Measurements from ENCODE around the gene SOBP.

DNA sequence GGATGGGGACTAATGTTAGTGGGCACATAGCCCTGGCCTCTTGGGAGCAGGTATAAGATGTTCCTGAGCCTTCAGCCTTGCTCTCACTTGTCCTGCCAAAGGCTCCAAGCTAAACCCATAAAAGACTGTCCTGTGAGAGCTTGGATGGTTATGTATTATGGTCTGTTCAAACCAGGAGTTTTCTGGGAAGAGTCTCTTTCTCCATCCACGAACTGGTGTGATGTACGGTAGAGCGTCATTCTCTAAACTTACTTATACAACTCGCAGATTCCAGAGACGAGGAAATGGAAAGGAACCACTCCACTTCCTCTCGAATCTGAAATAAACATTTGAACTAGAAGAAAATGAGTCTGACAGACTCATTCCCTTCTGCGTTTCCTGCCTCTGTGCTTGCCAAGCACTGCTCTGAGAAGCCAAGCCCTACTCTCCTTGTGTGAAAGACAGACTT lies 5.3 kb downstream of the SOBP start:
- TF ChIP-seq, protein P1, sequence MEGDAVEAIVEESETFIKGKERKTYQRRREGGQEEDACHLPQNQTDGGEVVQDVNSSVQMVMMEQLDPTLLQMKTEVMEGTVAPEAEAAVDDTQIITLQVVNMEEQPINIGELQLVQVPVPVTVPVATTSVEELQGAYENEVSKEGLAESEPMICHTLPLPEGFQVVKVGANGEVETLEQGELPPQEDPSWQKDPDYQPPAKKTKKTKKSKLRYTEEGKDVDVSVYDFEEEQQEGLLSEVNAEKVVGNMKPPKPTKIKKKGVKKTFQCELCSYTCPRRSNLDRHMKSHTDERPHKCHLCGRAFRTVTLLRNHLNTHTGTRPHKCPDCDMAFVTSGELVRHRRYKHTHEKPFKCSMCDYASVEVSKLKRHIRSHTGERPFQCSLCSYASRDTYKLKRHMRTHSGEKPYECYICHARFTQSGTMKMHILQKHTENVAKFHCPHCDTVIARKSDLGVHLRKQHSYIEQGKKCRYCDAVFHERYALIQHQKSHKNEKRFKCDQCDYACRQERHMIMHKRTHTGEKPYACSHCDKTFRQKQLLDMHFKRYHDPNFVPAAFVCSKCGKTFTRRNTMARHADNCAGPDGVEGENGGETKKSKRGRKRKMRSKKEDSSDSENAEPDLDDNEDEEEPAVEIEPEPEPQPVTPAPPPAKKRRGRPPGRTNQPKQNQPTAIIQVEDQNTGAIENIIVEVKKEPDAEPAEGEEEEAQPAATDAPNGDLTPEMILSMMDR (conservative IDR thresholded peaks at IDR 0.05): no peak
- no peak for TF ChIP-seq EZH2 (IDR thresholded peaks at IDR 0.05; ENCODE audit: low read depth)

All from PC-9 (cell line).